ENCODE data around the gene CFAP58.

The CFAP58 gene

DNA sequence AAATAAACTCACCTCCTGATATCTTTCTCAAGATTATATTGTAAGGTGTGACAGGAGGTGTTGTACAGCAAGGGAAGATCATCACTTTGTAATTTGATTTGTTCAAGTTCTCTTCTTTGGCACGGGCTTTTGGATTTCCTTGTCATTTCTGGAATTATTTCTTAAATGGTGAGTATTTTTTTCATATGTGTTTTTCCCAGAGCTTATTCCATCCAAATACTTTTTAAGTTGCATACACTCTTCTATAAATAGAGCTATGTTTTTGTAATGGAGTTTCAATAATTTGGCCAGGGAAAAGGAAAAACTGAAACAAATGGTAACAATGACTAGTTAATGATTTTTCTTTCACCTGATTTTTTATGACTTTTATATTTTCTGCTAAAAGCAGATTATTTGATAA lies 92.5 kb downstream of the CFAP58 start:
- TF ChIP-seq, protein P1, sequence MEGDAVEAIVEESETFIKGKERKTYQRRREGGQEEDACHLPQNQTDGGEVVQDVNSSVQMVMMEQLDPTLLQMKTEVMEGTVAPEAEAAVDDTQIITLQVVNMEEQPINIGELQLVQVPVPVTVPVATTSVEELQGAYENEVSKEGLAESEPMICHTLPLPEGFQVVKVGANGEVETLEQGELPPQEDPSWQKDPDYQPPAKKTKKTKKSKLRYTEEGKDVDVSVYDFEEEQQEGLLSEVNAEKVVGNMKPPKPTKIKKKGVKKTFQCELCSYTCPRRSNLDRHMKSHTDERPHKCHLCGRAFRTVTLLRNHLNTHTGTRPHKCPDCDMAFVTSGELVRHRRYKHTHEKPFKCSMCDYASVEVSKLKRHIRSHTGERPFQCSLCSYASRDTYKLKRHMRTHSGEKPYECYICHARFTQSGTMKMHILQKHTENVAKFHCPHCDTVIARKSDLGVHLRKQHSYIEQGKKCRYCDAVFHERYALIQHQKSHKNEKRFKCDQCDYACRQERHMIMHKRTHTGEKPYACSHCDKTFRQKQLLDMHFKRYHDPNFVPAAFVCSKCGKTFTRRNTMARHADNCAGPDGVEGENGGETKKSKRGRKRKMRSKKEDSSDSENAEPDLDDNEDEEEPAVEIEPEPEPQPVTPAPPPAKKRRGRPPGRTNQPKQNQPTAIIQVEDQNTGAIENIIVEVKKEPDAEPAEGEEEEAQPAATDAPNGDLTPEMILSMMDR (IDR thresholded peaks at IDR 0.05; ENCODE audit: low read depth, low read length, missing control alignments) = no peak
- H3K4me3 ChIP-seq (ENCODE audit: low read depth, low read length) = no peak overlapping the region
- no peak for DNase-seq (ENCODE audit: low read depth)

DNA sequence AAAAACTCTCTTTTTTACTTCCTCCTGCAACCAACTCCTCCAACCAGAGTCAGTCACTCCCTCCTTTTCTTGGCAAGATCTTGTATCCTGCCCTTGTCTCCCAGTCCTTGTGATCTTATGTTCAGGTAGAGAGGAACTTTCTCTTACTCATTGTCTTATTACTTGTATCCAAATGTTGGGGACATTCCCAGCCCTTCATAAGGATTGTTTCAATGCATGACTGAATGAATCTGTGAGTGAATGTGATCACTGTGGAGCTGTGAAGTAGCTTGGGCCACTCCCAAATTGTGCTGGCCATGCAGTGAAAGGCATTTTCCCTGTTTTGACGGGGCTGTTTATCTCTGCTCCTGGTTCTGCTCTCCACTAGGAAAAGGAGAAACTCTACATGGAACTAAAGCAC lies 93.7 kb downstream of the CFAP58 start:
- TF ChIP-seq, protein P1 (IDR thresholded peaks at IDR 0.05; ENCODE audit: low read depth, low read length, missing control alignments) = no peak
- DNase-seq (ENCODE audit: low read depth) = no peak
- H3K4me3 ChIP-seq (ENCODE audit: low read depth, low read length) = no peak overlapping the region

DNA sequence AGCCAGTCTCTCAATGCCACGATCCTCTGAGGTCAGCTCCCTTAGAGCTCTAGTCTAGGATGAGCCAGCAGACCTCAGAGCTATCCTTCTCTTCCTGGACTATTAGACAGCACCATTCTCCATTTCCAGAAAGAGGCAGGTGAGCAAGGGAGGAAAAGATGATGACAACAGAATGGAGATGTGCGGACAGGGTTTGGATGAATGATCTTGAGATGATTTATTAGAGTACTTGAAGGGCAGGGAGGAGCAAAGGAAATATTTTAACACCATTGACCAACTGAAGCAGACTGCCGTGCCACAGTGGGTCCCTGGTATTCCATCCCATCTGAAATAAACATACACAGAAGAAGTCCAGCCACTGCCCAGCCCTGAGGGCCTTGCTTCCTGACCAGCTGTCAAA lies 94.3 kb downstream of the CFAP58 start:
- TF ChIP-seq, protein P1 (IDR thresholded peaks at IDR 0.05; ENCODE audit: low read depth, low read length, missing control alignments) = no peak
- DNase-seq (ENCODE audit: low read depth) = no peak
- no peak overlapping the region for H3K4me3 ChIP-seq (ENCODE audit: low read depth, low read length)

DNA sequence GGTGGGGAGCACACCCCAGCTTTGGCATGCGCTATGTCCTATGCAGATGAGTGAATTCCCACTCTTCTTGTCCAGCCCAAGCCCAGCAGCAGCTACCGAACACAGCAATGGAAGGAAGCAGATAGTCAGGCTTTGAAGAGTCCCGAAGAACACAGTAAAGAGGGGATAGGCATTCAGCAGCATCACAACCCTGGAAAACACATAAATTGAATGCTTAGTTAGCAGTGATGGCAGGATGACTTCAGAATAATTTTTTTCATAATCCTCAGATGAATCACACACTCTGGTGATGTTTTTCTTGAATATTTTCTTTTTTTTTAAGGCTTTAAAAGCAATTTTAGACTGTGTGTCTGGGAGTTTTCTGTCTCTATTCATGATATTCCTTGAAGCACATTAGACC lies 95.8 kb downstream of the CFAP58 start:
- TF ChIP-seq, protein P1 (IDR thresholded peaks at IDR 0.05; ENCODE audit: low read depth, low read length, missing control alignments) = no peak
- no peak for DNase-seq (ENCODE audit: low read depth)
- no peak overlapping the region for H3K4me3 ChIP-seq (ENCODE audit: low read depth, low read length)

DNA sequence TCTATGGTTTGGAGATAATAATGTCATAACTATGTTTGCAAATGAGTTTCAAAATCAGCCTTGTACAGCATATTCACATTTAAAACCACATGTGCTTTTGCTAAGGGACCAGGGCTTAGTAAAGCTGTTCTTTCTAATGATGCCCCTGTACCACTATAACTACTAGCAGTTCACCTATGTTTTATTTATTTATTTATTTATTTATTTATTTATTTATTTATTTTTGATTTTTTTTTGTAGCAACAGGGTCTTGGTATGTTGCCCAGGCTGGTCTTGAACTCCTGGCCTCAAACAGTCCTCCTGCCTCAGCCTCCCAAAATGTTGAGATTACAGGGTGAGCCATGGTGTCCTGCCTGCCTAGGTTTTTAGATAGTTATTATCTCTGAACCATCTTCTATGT lies 96.9 kb downstream of the CFAP58 start:
- DNase-seq (ENCODE audit: low read depth) = no peak
- TF ChIP-seq, protein P1 (IDR thresholded peaks at IDR 0.05; ENCODE audit: low read depth, low read length, missing control alignments) = no peak
- no peak overlapping the region for H3K4me3 ChIP-seq (ENCODE audit: low read depth, low read length)

DNA sequence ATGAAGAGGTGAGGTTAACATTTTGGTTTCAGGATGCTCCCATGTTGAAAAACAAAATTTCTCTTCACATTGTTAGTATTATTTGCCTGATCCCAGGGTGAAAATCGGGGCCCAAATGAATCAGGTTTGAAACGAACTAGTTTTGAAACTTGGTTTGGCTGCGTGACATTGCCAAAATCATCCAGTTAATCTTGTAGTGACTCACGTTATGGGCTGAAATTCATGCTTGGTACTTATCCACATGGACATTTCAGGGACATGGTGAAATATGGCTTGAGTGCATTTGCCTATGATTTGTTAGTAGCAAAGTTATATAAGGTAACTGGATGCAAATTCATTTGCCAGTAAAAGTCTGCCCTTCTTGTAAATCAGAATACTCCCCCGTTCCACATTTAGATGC lies 97.3 kb downstream of the CFAP58 start:
- no peak for DNase-seq (ENCODE audit: low read depth)
- no peak overlapping the region for H3K4me3 ChIP-seq (ENCODE audit: low read depth, low read length)
- TF ChIP-seq, protein P1 (IDR thresholded peaks at IDR 0.05; ENCODE audit: low read depth, low read length, missing control alignments) = no peak

DNA sequence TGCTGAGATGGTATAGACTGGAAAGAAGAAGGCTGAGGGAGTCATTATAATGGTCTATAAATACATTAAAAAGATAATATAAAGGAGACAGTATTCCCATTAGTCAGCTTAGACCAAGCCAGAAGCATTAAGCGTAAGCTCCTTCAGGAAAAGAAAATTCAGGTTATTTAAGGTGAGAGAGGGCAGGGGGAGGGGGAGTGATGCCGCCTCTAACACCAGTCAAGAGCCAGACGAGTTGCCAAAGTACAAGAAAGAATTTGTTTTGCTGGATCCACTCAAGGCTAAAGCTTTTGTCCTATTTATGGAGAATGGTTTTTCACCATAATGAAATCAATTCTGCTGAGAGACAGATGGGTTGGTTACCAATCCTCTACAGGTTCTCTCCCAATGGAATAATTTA lies 99.3 kb downstream of the CFAP58 start:
- no peak for DNase-seq (ENCODE audit: low read depth)
- H3K4me3 ChIP-seq (ENCODE audit: low read depth, low read length) = no peak overlapping the region
- TF ChIP-seq, protein P1 (IDR thresholded peaks at IDR 0.05; ENCODE audit: low read depth, low read length, missing control alignments) = no peak
